Spleen (tissue), 11 donors: ENCODE data around the gene ATP2B3. TPM values are rescaled to one million over a fixed set of nuclear protein-coding genes. Genes with fewer than 3 reads are reported as not detected.

Experiments used
- DNase-seq: peaks from one replicate; pipeline ENCODE4 v3.0.0-alpha.2; 2020
- H3K27ac ChIP-seq, 8 donors: fragments of 200-600 bp; sonication (generic) in 7 of 8; 1 replicate in 4 of 8; 2 replicates in 4 of 8; pipeline versions ENCODE4 v1.5.0 to v1.8.0; 2016 to 2021; ENCODE audit warnings: inconsistent platforms in 4 of 8, mild to moderate bottlenecking in 4 of 8, moderate library complexity in 1 of 8
- H3K27me3 ChIP-seq, 7 donors: fragments of 200-600 bp; sonication (generic) in 6 of 7; replicated peaks in 1 of 7; 1 replicate in 4 of 7; 2 replicates in 3 of 7; pipeline versions ENCODE4 v1.5.0 to v1.8.0; 2016 to 2021; ENCODE audit warnings: inconsistent platforms in 3 of 7, mild to moderate bottlenecking in 1 of 7
- H3K36me3 ChIP-seq, 6 donors: fragments of 200-600 bp; sonication (generic) in 5 of 6; 1 replicate in 4 of 6; 2 replicates in 2 of 6; pipeline versions ENCODE4 v1.5.0 to v1.8.0; 2016 to 2021; ENCODE audit warnings: inconsistent platforms in 2 of 6
- H3K4me1 ChIP-seq, 6 donors: fragments of 200-600 bp; sonication (generic) in 5 of 6; 1 replicate in 3 of 6; 2 replicates in 3 of 6; pipeline versions ENCODE4 v1.5.0 to v1.8.0; 2016 to 2021; ENCODE audit warnings: inconsistent platforms in 3 of 6
- H3K4me3 ChIP-seq, 8 donors: fragments of 200-600 bp; sonication (generic) in 7 of 8; 1 replicate in 4 of 8; 2 replicates in 4 of 8; pipeline versions ENCODE4 v1.5.0 to v1.8.0; 2016 to 2021; ENCODE audit warnings: inconsistent platforms in 4 of 8, mild to moderate bottlenecking in 4 of 8, moderate library complexity in 2 of 8
- H3K9me3 ChIP-seq, 8 donors: fragments of 200-600 bp; sonication (generic) in 7 of 8; 1 replicate in 4 of 8; 2 replicates in 4 of 8; pipeline versions ENCODE4 v1.5.0 to v1.8.0; 2016 to 2021; ENCODE audit warnings: inconsistent platforms in 4 of 8
- CTCF ChIP-seq, 11 experiments: fragments of 200-600 bp in 7 of 11; fragments of 450-650 bp in 4 of 11; sonication (generic) in 4 of 11; IDR thresholded peaks in 8 of 11; conservative IDR thresholded peaks in 3 of 11; 1 replicate in 7 of 11; 2 replicates in 4 of 11; pipeline versions ENCODE4 v1.4.0 to v1.8.0; 2016 to 2021; ENCODE audit warnings: antibody characterized with exemption in 11 of 11, inconsistent platforms in 4 of 11, mild to moderate bottlenecking in 1 of 11
- POLR2A ChIP-seq, 3 donors: fragments of 450-650 bp; IDR thresholded peaks; one replicate each; pipeline ENCODE4 v1.5.1; 2017; ENCODE audit warnings: antibody characterized with exemption in 3 of 3, mild to moderate bottlenecking in 1 of 3
- POLR2AphosphoS5 ChIP-seq, 3 donors: sonication (generic); formaldehyde crosslinking; IDR thresholded peaks; one replicate each; pipeline ENCODE4 v1.5.1; 2017; ENCODE audit warnings: antibody characterized with exemption in 3 of 3
- WGBS, 5 donors: extraction: QIAGEN DNeasy Blood & Tissue Kit in 3 of 5; methylation state at CpG; one replicate each; pipeline versions ENCODE4 v1.1.5 to v1.1.7; 2013 to 2018; 5-methylcytosine and 5-hydroxymethylcytosine counted together
- intact Hi-C: fragments of 100-400 bp; cut with DNase I; formaldehyde crosslinking; loops from one replicate; pipeline ENCODE4 v1.15.0; 2023; ENCODE audit warnings: low total_unique reads
- polyA plus RNA-seq, 3 donors: library from polyadenylated mRNA; stranded (reverse); fragments of 200-250 nt; gene quantifications; one replicate each; pipeline ENCODE4 v1.2.1, GENCODE V29; 2013
- total RNA-seq, 7 donors: library from RNA; depleted of rRNA in 3 of 7; stranded (reverse); fragments of >200 nt in 3 of 7; fragmentation: NEBNext Ultra II Directional in 4 of 7; extraction: Animal tissue kit (Norgen Biotek cat#: 25700) in 4 of 7; gene quantifications; one replicate each; pipeline versions ENCODE4 v1.1.0 to v1.2.1, GENCODE V29; 2016 to 2021
- donor health status: healthy with polysubstance abuse.
- donor health status: DM: no; HTN: no; CAD: no; lungs with moderate emphysema.
- donor health status: DM: no; HTN: no; CAD: no.
- donor health status: Bipolar disorder and iron deficiency.
- donor health status: healthy.
- donor health status: DM: no; HTN: no; CAD: no.
- donor health status: DM: yes; HTN: yes; CAD: no.

The ATP2B3 gene
- total and polyA plus RNA-seq, 10 donors, result 0.07 to 0.13 TPM; not detected in 8

- Histone ChIP-seq H3K36me3 (no peaks in the 10 kb centered on the region), H3K27ac (peak overlapping the region in 5 of 8 donors; percentile 39 to 71 (median 60)), H3K9me3 (no peaks in the 10 kb centered on the region), H3K4me3 (no peak overlapping the region), H3K27me3 (peaks cover 0 to 21% (median 0%) of the 10 kb centered on the region in 7 donors), H3K4me1 (peaks cover 0 to 17% (median 5%) of the 10 kb centered on the region in 6 donors)
- intact Hi-C loops, result no loop called here
- DNase-seq, result no peak
- WGBS, 5 donors, result 56 to 90% (median 75%) methylated on average over 6 to 12 of the region's 12 CpGs
- no peak for TF ChIP-seq POLR2AphosphoS5 (IDR thresholded peaks at IDR 0.05)
- TF ChIP-seq CTCF (IDR thresholded peaks at IDR 0.05 in 8 of 11, conservative IDR thresholded peaks at IDR 0.05 in 3 of 11), result no peak
- TF ChIP-seq POLR2A (IDR thresholded peaks at IDR 0.05), result no peak
Measured at GRCh38 chrX:153494061-153494460, 23.4 kb upstream of the ATP2B3 start.

GRCh38 chrX:153494541-153495361, 22.7 kb upstream of the ATP2B3 start, which contains the start of gene BGN:
Gene BGN (plus strand): TSS chrX:153494980. CDS start chrX:153504632, 9,652 bp downstream.
- no peak for TF ChIP-seq POLR2A (IDR thresholded peaks at IDR 0.05)
- peak in 6 of 11 experiments; percentile 19 to 34 (median 24) for TF ChIP-seq CTCF (IDR thresholded peaks at IDR 0.05 in 8 of 11, conservative IDR thresholded peaks at IDR 0.05 in 3 of 11)
- peak in 1 of 3 donors; percentile 63 for TF ChIP-seq POLR2AphosphoS5 (IDR thresholded peaks at IDR 0.05)
- Histone ChIP-seq H3K4me3 (peak within 1 kb of the TSS in 7 of 8 donors; percentile 22 to 52 (median 33)), H3K36me3 (no peaks in the 10 kb centered on the region), H3K27me3 (peaks cover 0 to 24% (median 0%) of the 10 kb centered on the region in 7 donors), H3K27ac (peak within 1 kb of the TSS in 6 of 8 donors; percentile 29 to 71 (median 60)), H3K9me3 (no peaks in the 10 kb centered on the region), H3K4me1 (peaks cover 0 to 17% (median 5%) of the 10 kb centered on the region in 6 donors)
- WGBS, 5 donors, result 17 to 55% (median 33%) methylated on average over 15 to 40 of the region's 41 CpGs
- intact Hi-C loops, result no loop called here
- DNase-seq, result no peak

GRCh38 chrX:153495362-153495751, 22.1 kb upstream of the ATP2B3 start:
- Histone ChIP-seq H3K9me3 (no peaks in the 10 kb centered on the region), H3K36me3 (no peaks in the 10 kb centered on the region), H3K4me3 (peak overlapping the region in 7 of 8 donors; percentile 22 to 52 (median 33)), H3K27me3 (peaks cover 0 to 25% (median 0%) of the 10 kb centered on the region in 7 donors), H3K4me1 (peaks cover 0 to 17% (median 5%) of the 10 kb centered on the region in 6 donors), H3K27ac (peak overlapping the region in 6 of 8 donors; percentile 29 to 71 (median 60))
- TF ChIP-seq POLR2AphosphoS5 (IDR thresholded peaks at IDR 0.05) (no peak), POLR2A (IDR thresholded peaks at IDR 0.05) (no peak), CTCF (IDR thresholded peaks at IDR 0.05 in 8 of 11, conservative IDR thresholded peaks at IDR 0.05 in 3 of 11) (no peak)
- intact Hi-C loops, result no loop called here
- DNase-seq, result no peak
- 36 to 61% (median 46%) methylated on average over 7 to 17 of the region's 17 CpGs for WGBS, 5 donors
